ENCODE results near the gene ESPN.

Gene ESPN

DNA sequence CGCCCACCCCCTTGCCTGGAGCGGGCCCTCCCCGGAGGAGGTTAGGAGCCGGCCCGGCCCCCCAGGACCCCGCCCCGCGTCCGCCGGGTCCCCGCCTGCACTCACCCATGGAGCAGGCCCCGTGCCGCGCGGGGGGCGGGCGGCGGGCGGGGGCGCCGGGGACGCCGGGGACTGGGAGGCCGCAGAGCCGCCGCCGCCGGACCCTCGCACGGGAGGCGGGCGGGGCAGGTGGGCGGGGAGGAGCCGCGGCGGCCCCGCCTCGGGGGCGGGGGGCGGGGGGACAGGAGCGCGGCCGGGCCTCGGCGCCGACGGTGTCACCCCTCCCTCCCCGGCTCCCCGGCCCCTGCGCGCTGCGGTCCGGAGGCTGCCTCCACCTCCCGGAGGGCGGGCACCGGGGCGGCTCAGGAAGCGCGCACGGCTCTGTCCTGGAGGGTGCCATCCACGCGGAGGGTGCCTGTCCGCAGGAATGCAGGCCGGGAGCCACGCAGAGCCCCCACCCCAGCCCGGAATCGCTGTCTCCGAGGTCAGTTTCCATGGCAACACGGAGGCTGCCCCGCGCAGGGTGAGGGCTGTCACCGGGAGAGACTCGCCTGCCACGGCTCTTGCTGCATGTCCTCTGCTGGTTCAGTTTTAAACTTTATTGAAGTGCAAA, 72.8 kb downstream of the ESPN start:
- DNase-seq (ENCODE audit: low read depth in 2 of 2) = peak in 1 of 2 donors; percentile 41

- DNase-seq (ENCODE audit: low read depth in 2 of 2) = no peak
Observed at GRCh38 chr1:6497867-6498575, 73.4 kb downstream of the ESPN start.

GRCh38 chr1:6498576-6499111, 74.1 kb downstream of the ESPN start:
- no peak for DNase-seq (ENCODE audit: low read depth in 2 of 2)

- DNase-seq (ENCODE audit: low read depth in 2 of 2) = no peak
Observed at GRCh38 chr1:6499296-6499695, 74.7 kb downstream of the ESPN start.

GRCh38 chr1:6500544-6501278, 76.1 kb downstream of the ESPN start:
- DNase-seq (ENCODE audit: low read depth in 2 of 2) = no peak

- no peak for DNase-seq (ENCODE audit: low read depth in 2 of 2)
Observed at GRCh38 chr1:6501279-6501813, 76.8 kb downstream of the ESPN start.

GRCh38 chr1:6502000-6502891, 77.7 kb downstream of the ESPN start:
- no peak for DNase-seq (ENCODE audit: low read depth in 2 of 2)

- DNase-seq (ENCODE audit: low read depth in 2 of 2) = no peak
Observed at GRCh38 chr1:6503884-6504602, 79.5 kb downstream of the ESPN start.

- no peak for DNase-seq (ENCODE audit: low read depth in 2 of 2)
Observed at GRCh38 chr1:6504887-6505286, 80.3 kb downstream of the ESPN start.

GRCh38 chr1:6505367-6506209, 81.0 kb downstream of the ESPN start:
- DNase-seq (ENCODE audit: low read depth in 2 of 2) = no peak

DNA sequence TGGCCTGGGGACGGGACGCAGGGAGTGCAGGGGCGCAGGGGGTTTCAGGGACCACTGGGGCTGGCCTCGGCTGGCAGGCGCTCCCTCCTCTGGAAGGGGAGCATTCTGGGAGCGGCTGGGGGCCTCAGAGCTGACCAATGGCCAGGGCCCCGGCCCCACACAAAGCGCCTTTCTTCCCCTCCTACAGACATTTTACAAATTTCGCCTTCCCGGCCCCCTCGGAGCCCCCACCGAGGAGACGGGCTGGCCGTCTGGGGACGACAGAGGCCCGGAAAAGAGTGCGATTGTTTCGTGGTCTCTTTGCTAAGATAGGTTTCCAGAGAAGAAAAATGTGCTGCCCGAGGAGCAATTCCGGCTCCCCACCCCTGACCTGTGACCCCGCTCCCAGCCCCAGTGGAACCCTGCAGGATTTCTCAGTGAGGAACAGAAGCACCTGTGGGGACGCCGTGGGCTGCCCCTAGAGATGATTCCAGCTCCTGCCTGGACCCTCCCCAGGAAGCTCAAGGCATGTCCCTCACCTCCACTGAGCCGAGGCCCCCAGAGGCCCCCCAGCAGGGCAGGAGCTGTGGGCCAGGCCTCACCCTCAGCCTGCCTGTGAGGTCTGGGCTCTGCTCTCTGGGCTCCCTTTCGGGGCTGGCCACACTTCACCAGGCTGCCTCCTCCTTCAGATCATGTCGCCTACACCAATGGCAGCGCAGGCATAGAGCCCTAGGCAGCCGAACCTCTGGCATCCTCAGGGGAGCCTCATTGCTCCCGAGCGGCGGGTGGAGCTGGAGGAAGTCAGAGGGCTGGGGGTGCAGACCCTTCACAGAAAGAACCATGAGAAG, 81.8 kb downstream of the ESPN start:
- DNase-seq (ENCODE audit: low read depth in 2 of 2) = no peak

- DNase-seq (ENCODE audit: low read depth in 2 of 2) = no peak
Observed at GRCh38 chr1:6507037-6507428, 82.5 kb downstream of the ESPN start.

GRCh38 chr1:6507461-6507911, 82.9 kb downstream of the ESPN start:
- DNase-seq (ENCODE audit: low read depth in 2 of 2) = no peak

DNA sequence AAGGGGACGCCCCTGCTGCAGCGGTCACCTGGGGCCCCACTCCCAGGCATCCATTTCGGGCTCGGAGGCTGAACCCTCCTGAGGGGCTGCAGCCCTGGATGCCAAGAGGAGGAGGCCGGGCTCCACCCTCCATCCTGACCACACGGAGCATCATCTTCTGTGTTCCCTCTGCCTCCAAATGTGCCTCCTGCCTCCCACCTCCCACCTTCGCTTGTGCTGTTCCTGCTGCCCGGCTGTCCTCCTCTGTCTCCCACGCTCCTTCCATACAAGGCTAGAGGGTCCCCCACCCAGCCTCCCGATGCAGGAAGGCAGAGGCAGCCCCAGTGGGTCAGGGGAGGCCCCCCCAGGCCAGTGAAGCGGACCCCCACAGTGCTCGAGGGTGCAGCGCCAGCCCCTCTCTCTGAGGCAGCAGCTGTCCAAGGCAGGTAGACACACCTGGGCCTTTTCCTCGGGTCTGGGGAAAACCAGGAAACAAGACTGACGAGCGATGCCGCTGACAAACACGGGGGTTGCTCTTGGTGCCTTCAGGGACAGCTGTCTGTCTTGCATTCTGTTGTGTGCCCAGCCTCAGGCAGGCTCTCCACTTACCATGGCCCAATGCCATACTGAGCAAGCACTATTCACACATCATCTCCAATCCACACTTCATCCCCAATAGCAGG, 83.7 kb downstream of the ESPN start:
- DNase-seq (ENCODE audit: low read depth in 2 of 2) = no peak

GRCh38 chr1:6508816-6509189, 84.2 kb downstream of the ESPN start:
- DNase-seq (ENCODE audit: low read depth in 2 of 2) = no peak

DNA sequence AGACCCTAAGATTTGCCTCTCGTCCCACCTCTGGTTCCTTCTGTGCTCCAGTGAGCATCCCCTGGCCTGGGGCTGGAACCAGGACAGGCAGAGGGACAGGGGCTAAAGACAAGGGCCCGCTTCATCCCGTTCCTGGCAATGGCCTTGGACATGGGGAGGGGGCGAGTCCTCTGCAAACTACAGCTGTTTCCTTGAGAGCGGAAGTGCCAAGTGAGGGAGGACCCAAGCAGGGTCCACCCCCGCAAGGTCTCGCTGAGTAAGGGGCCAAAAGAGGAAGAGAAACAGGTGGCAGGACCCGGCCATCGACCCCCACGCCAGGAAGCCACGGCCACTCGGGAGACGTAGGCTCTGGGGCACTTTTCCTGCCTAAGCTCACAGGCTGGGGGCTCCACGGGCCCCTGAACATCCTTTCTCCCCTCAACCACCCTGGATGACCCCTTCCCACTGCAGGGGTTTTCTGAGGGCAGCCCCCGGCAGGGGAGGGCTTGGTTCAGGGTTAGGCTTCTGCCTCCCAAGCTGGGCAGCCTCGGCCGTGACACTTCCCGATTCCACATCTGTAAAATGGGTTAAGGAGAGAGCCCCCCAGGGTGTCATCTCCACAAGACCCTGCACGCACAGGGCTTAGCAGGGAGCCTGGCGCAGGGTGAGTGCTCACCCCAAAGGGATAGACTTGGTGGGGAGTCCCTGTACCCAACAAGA, 84.8 kb downstream of the ESPN start:
- no peak for DNase-seq (ENCODE audit: low read depth in 2 of 2)

GRCh38 chr1:6509919-6510291, 85.3 kb downstream of the ESPN start:
- no peak for DNase-seq (ENCODE audit: low read depth in 2 of 2)

- DNase-seq (ENCODE audit: low read depth in 2 of 2) = no peak
Observed at GRCh38 chr1:6510493-6510892, 85.9 kb downstream of the ESPN start.

Data from stimulated activated CD4-positive, alpha-beta T cell treated with anti-CD3 and anti-CD28 coated beads, Interleukin-4, amount 100 ng/mL, for 48 hours (primary cell).